SK-N-SH (cell line): ENCODE data around the gene KCNK17. TPM values are rescaled to one million over a fixed set of nuclear protein-coding genes. Genes with fewer than 3 reads are reported as not detected.

ENCODE experiments used
- CTCF ChIA-PET: fragments of 300-600, 350-600 bp; formaldehyde crosslinking; extraction: SDS; loops from one replicate; lab custom pipeline; 2021; lab: Yijun Ruan, JAX
- POLR2A ChIA-PET: fragments of 350-600 bp; sonication (Branson Sonifier 250); formaldehyde crosslinking; extraction: SDS; loops from one replicate; lab custom pipeline; 2020; ENCODE audit warnings: antibody characterized with exemption, inconsistent platforms; lab: Yijun Ruan, JAX
- DNase-seq: peaks from one replicate; pipeline ENCODE4 v3.0.0; 2012
- H2AFZ ChIP-seq: fragments of 200-600 bp; sonication (generic); 2 replicates; pipeline ENCODE4 v1.8.1; 2016; ENCODE audit warnings: antibody characterized with exemption, mild to moderate bottlenecking, low read depth
- H3F3A ChIP-seq: fragments of 200-600 bp; sonication (generic); replicated peaks from 2 replicates; pipeline ENCODE3; 2016; ENCODE audit warnings: antibody characterized with exemption, mild to moderate bottlenecking; ENCODE audit not compliant: insufficient read depth
- H3K27ac ChIP-seq, 2 experiments: fragments of 200-500 bp in 1 of 2; fragments of 200-600 bp in 1 of 2; sonication (Bioruptor generic) in 1 of 2; sonication (generic), shearing (Covaris generic) in 1 of 2; 2 replicates each; pipeline versions ENCODE4 v1.5.1 to v1.6.1; 2014 to 2016; ENCODE audit warnings: low read depth in 2 of 2, inconsistent platforms in 1 of 2, low read length in 1 of 2, mild to moderate bottlenecking in 1 of 2, mixed read lengths in 1 of 2
- H3K27me3 ChIP-seq: fragments of 200-600 bp; sonication (generic), shearing (Covaris generic); 2 replicates; pipeline ENCODE4 v1.6.1; 2016; ENCODE audit warnings: mixed run types; ENCODE audit not compliant: insufficient read depth
- H3K36me3 ChIP-seq, 2 experiments: fragments of 200-500 bp in 1 of 2; fragments of 200-600 bp in 1 of 2; sonication (Bioruptor generic) in 1 of 2; sonication (generic) in 1 of 2; replicated peaks in 1 of 2; 2 replicates each; pipeline versions ENCODE3 to v1.5.1; 2014 to 2016; ENCODE audit warnings: low read length in 1 of 2, mild to moderate bottlenecking in 1 of 2; ENCODE audit not compliant: insufficient read depth in 2 of 2, control insufficient read depth in 1 of 2
- H3K4me1 ChIP-seq, 2 experiments: fragments of 200-500 bp in 1 of 2; fragments of 200-600 bp in 1 of 2; sonication (Bioruptor generic) in 1 of 2; sonication (generic), shearing (Covaris generic) in 1 of 2; 2 replicates each; pipeline versions ENCODE4 v1.5.1 to v1.6.1; 2014 to 2016; ENCODE audit warnings: low read depth in 1 of 2, low read length in 1 of 2, mixed run types in 1 of 2; ENCODE audit not compliant: insufficient read depth in 2 of 2, control insufficient read depth in 1 of 2
- H3K4me2 ChIP-seq: fragments of 200-600 bp; sonication (generic), shearing (Covaris generic); 2 replicates; pipeline ENCODE4 v1.6.1; 2017; ENCODE audit warnings: mixed run types
- H3K4me3 ChIP-seq, 2 experiments: fragments of 200-500 bp in 1 of 2; fragments of 200-600 bp in 1 of 2; sonication (Bioruptor generic) in 1 of 2; sonication (generic), shearing (Covaris generic) in 1 of 2; 2 replicates each; pipeline versions ENCODE4 v1.5.1 to v1.8.1; 2014 to 2016; ENCODE audit warnings: low read depth in 2 of 2, inconsistent platforms in 1 of 2, low read length in 1 of 2, mild to moderate bottlenecking in 1 of 2, mixed read lengths in 1 of 2, moderate library complexity in 1 of 2
- H3K79me2 ChIP-seq: fragments of 200-600 bp; sonication (generic); 2 replicates; pipeline ENCODE4 v1.8.1; 2017; ENCODE audit warnings: mild to moderate bottlenecking; ENCODE audit not compliant: insufficient read depth
- H3K9ac ChIP-seq: fragments of 200-600 bp; sonication (generic); 2 replicates; pipeline ENCODE4 v1.6.1; 2017; ENCODE audit warnings: mixed run types
- H3K9me2 ChIP-seq: fragments of 200-600 bp; sonication (generic); 2 replicates; pipeline ENCODE4 v1.6.1; 2017; ENCODE audit warnings: mixed run types
- H3K9me3 ChIP-seq: fragments of 200-600 bp; sonication (generic); 2 replicates; pipeline ENCODE4 v1.6.1; 2017; ENCODE audit warnings: mixed run types, mild to moderate bottlenecking, moderate library complexity
- H4K20me1 ChIP-seq: fragments of 200-600 bp; sonication (generic); 2 replicates; pipeline ENCODE4 v1.6.1; 2017; ENCODE audit warnings: mild to moderate bottlenecking, mixed run types; ENCODE audit not compliant: insufficient read depth
- CHD2 ChIP-seq: fragments of 150-350 bp; IDR thresholded peaks from 2 replicates; pipeline ENCODE4 v1.6.1; 2018; ENCODE audit warnings: low read length; ENCODE audit not compliant: partially characterized antibody
- CTCF ChIP-seq: fragments of 200-600 bp; sonication (generic); IDR thresholded peaks from 2 replicates; pipeline ENCODE4 v1.6.1; 2017; ENCODE audit warnings: antibody characterized with exemption, mild to moderate bottlenecking, moderate library complexity
- GABPA ChIP-seq: IDR thresholded peaks from 2 replicates; pipeline ENCODE4 v1.4.0; 2012; ENCODE audit warnings: low read depth, mild to moderate bottlenecking
- PBX3 ChIP-seq: IDR thresholded peaks from 2 replicates; pipeline ENCODE4; 2012
- RFX5 ChIP-seq: IDR thresholded peaks from 2 replicates; pipeline ENCODE4 v1.6.1; 2012; ENCODE audit warnings: mild to moderate bottlenecking, improper control_type of control experiment, low read length
- SMC3 ChIP-seq: IDR thresholded peaks from 2 replicates; pipeline ENCODE4 v1.6.1; 2012; ENCODE audit warnings: low read depth, low read length, improper control_type of control experiment
- TAF1 ChIP-seq: IDR thresholded peaks from 2 replicates; pipeline ENCODE4 v1.6.1; 2012; ENCODE audit warnings: low read depth, mild to moderate bottlenecking, low read length, moderate library complexity, borderline replicate concordance
- TEAD4 ChIP-seq: IDR thresholded peaks from 2 replicates; pipeline ENCODE4 v1.4.0; 2012; ENCODE audit warnings: mild to moderate bottlenecking, borderline replicate concordance; ENCODE audit not compliant: insufficient read depth
- USF2 ChIP-seq: fragments of 150-350 bp; IDR thresholded peaks from 2 replicates; pipeline ENCODE4 v1.6.1; 2017; ENCODE audit warnings: antibody characterized with exemption, low read length, low read depth, borderline replicate concordance
- YY1 ChIP-seq: IDR thresholded peaks from 2 replicates; pipeline ENCODE4 v1.4.0; 2012; ENCODE audit warnings: low read depth, mild to moderate bottlenecking
- ZBTB33 ChIP-seq: IDR thresholded peaks from 2 replicates; pipeline ENCODE4 v1.4.0; 2012; ENCODE audit warnings: low read depth, borderline replicate concordance
- WGBS: methylation state at CpG from one replicate; pipeline ENCODE4 v1.1.6; 2017; ENCODE audit warnings: low lambda C conversion rate; 5-methylcytosine and 5-hydroxymethylcytosine counted together
- polyA plus RNA-seq, 3 experiments: library from polyadenylated mRNA; depleted of rRNA; stranded (reverse); fragments of >200 nt; gene quantifications; 2 replicates each; pipeline ENCODE4 v1.2.3, GENCODE V29; 2012

The KCNK17 gene
- polyA plus RNA-seq (2012; rRNA removed): not detected in 2 replicates
- polyA plus RNA-seq (2012; cell fraction: cytosol; rRNA removed): not detected in 2 replicates
- polyA plus RNA-seq (2012; cell fraction: nucleus; rRNA removed): not detected in 2 replicates

GRCh38 chr6:39314273-39314795 is at the start of gene KCNK17:
Gene KCNK17 (minus strand): TSS chr6:39314419. CDS start chr6:39314320, 99 bp downstream.
- ChIA-PET POLR2A (no interaction called here), CTCF (interaction anchor here (1.3 to 10.2 kb wide), 6 partner anchors 9 to 442 kb away, joined by 3 to 44 read pairs (median 22); no protein-coding TSS in a partner anchor)
- H3F3A ChIP-seq: no peaks in the 10 kb centered on the region
- no peaks in the 10 kb centered on the region for H3K9me3 ChIP-seq
- H3K27me3 ChIP-seq: peaks cover 7% of the 10 kb centered on the region; the same call in 1 of the 2 replicates
- H3K36me3 ChIP-seq: no peaks in the 10 kb centered on the region
- H4K20me1 ChIP-seq: no peaks in the 10 kb centered on the region
- no peak within 1 kb of the TSS for H3K27ac ChIP-seq
- H3K4me3 ChIP-seq: peak within 1 kb of the TSS in 1 of 2 experiments; percentile 14; a peak in 1 of 4 replicates
- 22% methylated on average over 21 of the region's 28 CpGs for WGBS
- peak; percentile 49 for DNase-seq
- no peak within 1 kb of the TSS for H2AFZ ChIP-seq
- no peak within 1 kb of the TSS for H3K4me2 ChIP-seq
- H3K9me2 ChIP-seq: no peaks in the 10 kb centered on the region
- H3K79me2 ChIP-seq: no peaks in the 10 kb centered on the region
- H3K9ac ChIP-seq: no peak within 1 kb of the TSS
- no peak for TF ChIP-seq RFX5
- TF ChIP-seq TEAD4: no peak
- no peak for TF ChIP-seq USF2
- TF ChIP-seq PBX3: no peak
- TF ChIP-seq CHD2: no peak
- no peak for TF ChIP-seq SMC3
- no peak for TF ChIP-seq ZBTB33
- no peak for TF ChIP-seq GABPA
- no peak for TF ChIP-seq CTCF
- TF ChIP-seq TAF1: no peak
- no peak for TF ChIP-seq YY1
- H3K4me1 ChIP-seq: peaks cover 0 to 2% of the 10 kb centered on the region in 2 experiments; a peak in 1 of 4 replicates
